HepG2 (cell line): ENCODE measurements around the gene TK1. TPM values are rescaled to one million over a fixed set of nuclear protein-coding genes. Genes with fewer than 3 reads are reported as not detected.

Experiments used
- CCDC6 ChIP-seq: sonication (generic); formaldehyde crosslinking; IDR thresholded peaks from 2 replicates; pipeline ENCODE4 v1.8.1; 2022; ENCODE audit warnings: mild to moderate bottlenecking, missing genetic modification reagents, moderate library complexity
- EEA1 ChIP-seq: sonication (generic); formaldehyde crosslinking; IDR thresholded peaks from 2 replicates; pipeline ENCODE4 v1.5.1; 2020; ENCODE audit warnings: mild to moderate bottlenecking, missing genetic modification reagents, borderline replicate concordance
- ETV5 ChIP-seq: IDR thresholded peaks from 2 replicates; pipeline ENCODE4 v1.6.1; 2018; ENCODE audit warnings: missing biosample characterization, missing genetic modification reagents, inconsistent platforms, borderline replicate concordance
- GATA4 ChIP-seq: sonication (generic); IDR thresholded peaks from 2 replicates; pipeline ENCODE4 v1.6.1; 2016; ENCODE audit warnings: antibody characterized with exemption, low read depth, borderline replicate concordance
- JUND ChIP-seq: sonication (generic); formaldehyde crosslinking; IDR thresholded peaks from 2 replicates; pipeline ENCODE4 v1.8.0; 2022; ENCODE audit warnings: mild to moderate bottlenecking, missing genetic modification reagents
- TRIM22 ChIP-seq: fragments of 450-650 bp; IDR thresholded peaks from 2 replicates; pipeline ENCODE4 v1.6.1; 2017
- U2AF2 ChIP-seq: fragments of 200-400 bp; formaldehyde crosslinking; IDR thresholded peaks from 2 replicates; pipeline ENCODE4 v1.6.1; 2017; ENCODE audit warnings: low read depth, mild to moderate bottlenecking, low read length
- ZNF12 ChIP-seq: sonication (generic); formaldehyde crosslinking; IDR thresholded peaks from 2 replicates; pipeline ENCODE4 v1.5.0; 2020; ENCODE audit warnings: missing genetic modification reagents
- ZNF142 ChIP-seq: sonication (generic); formaldehyde crosslinking; IDR thresholded peaks from 2 replicates; pipeline ENCODE4 v1.4.0; 2020; ENCODE audit warnings: missing genetic modification reagents
- ZNF207 ChIP-seq: fragments of 450-650 bp; IDR thresholded peaks from 2 replicates; pipeline ENCODE4 v1.6.1; 2016; ENCODE audit warnings: antibody characterized with exemption, borderline replicate concordance
- ZNF232 ChIP-seq: sonication (generic); formaldehyde crosslinking; IDR thresholded peaks from 2 replicates; pipeline ENCODE4 v1.4.0; 2020; ENCODE audit warnings: missing genetic modification reagents, borderline replicate concordance
- ZNF382 ChIP-seq: sonication (generic); formaldehyde crosslinking; IDR thresholded peaks from 2 replicates; pipeline ENCODE4 v1.5.0; 2020; ENCODE audit warnings: missing genetic modification reagents, mild to moderate bottlenecking, borderline replicate concordance
- ZNF557 ChIP-seq: sonication (generic); formaldehyde crosslinking; IDR thresholded peaks from 2 replicates; pipeline ENCODE4 v1.4.0; 2020; ENCODE audit warnings: missing genetic modification reagents
- ZNF788 ChIP-seq: sonication (generic); formaldehyde crosslinking; IDR thresholded peaks from 2 replicates; pipeline ENCODE4 v1.5.0; 2020; ENCODE audit warnings: mild to moderate bottlenecking, missing genetic modification reagents, borderline replicate concordance
- ZSCAN29 ChIP-seq: sonication (generic); formaldehyde crosslinking; conservative IDR thresholded peaks from 2 replicates; pipeline ENCODE4 v1.4.0; 2020; ENCODE audit warnings: mild to moderate bottlenecking, missing genetic modification reagents
- polyA plus RNA-seq, 8 experiments: library from polyadenylated mRNA; depleted of rRNA in 3 of 8; stranded (reverse) in 7 of 8; unstranded in 1 of 8; fragments of >200 nt; fragmentation: Illumina TruSeq in 4 of 8; extraction: Trizol in 4 of 8; gene quantifications; 2 replicates each; pipeline versions ENCODE4 v1.2.1 to v1.2.3, GENCODE V29; 2011 to 2016; ENCODE audit warnings: low read depth in 4 of 8, missing spikeins in 1 of 8, mixed read lengths in 1 of 8; ENCODE audit not compliant: insufficient read depth in 1 of 8
- total RNA-seq, 5 experiments: library from RNA; depleted of rRNA; stranded (reverse); fragments of >200 nt; fragmentation: Illumina TruSeq; extraction: Trizol; gene quantifications; 2 replicates each; pipeline ENCODE4 v1.2.3, GENCODE V29; 2016; ENCODE audit warnings: low read depth in 1 of 5
- TF ChIP-seq, protein P1 (sequence below): sonication (generic); formaldehyde crosslinking; IDR thresholded peaks from 2 replicates; pipeline ENCODE4 v1.4.0; 2020; ENCODE audit warnings: low read depth, mild to moderate bottlenecking, missing genetic modification reagents
- TF ChIP-seq, protein P2 (sequence below): sonication (generic); formaldehyde crosslinking; IDR thresholded peaks from 2 replicates; pipeline ENCODE4 v1.4.0; 2020; ENCODE audit warnings: missing genetic modification reagents
- TF ChIP-seq, protein P3 (sequence below): sonication (generic); formaldehyde crosslinking; IDR thresholded peaks from 2 replicates; pipeline ENCODE4 v1.5.1; 2020; ENCODE audit warnings: mild to moderate bottlenecking, moderate library complexity, missing genetic modification reagents

TK1 gene
- total and polyA plus RNA-seq, 2 of the 13 experiments (the other 11 are each of a cell fraction or from before 2014, with no cell fraction given) = 45.0 to 96.0 TPM

- TF ChIP-seq ZNF232 (CRISPR knock-in tag) = no peak
- TF ChIP-seq GATA4 = no peak
- no peak for TF ChIP-seq ZNF207
- TF ChIP-seq, protein P1, sequence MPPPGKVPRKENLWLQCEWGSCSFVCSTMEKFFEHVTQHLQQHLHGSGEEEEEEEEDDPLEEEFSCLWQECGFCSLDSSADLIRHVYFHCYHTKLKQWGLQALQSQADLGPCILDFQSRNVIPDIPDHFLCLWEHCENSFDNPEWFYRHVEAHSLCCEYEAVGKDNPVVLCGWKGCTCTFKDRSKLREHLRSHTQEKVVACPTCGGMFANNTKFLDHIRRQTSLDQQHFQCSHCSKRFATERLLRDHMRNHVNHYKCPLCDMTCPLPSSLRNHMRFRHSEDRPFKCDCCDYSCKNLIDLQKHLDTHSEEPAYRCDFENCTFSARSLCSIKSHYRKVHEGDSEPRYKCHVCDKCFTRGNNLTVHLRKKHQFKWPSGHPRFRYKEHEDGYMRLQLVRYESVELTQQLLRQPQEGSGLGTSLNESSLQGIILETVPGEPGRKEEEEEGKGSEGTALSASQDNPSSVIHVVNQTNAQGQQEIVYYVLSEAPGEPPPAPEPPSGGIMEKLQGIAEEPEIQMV (CRISPR knock-in tag) = no peak
- TF ChIP-seq TRIM22 = no peak
- TF ChIP-seq ZNF12 (CRISPR knock-in tag) = no peak
- no peak for TF ChIP-seq JUND (CRISPR knock-in tag)
- no peak for TF ChIP-seq ZSCAN29 (CRISPR knock-in tag)
- TF ChIP-seq ZNF788 (CRISPR knock-in tag) = no peak
- TF ChIP-seq, protein P2, sequence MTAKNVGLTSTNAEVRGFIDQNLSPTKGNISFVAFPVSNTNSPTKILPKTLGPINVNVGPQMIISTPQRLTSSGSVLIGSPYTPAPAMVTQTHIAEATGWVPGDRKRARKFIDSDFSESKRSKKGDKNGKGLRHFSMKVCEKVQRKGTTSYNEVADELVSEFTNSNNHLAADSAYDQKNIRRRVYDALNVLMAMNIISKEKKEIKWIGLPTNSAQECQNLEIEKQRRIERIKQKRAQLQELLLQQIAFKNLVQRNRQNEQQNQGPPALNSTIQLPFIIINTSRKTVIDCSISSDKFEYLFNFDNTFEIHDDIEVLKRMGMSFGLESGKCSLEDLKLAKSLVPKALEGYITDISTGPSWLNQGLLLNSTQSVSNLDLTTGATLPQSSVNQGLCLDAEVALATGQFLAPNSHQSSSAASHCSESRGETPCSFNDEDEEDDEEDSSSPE (CRISPR knock-in tag) = 0 out of 2 replicates have a peak, but pooled peaks have one; percentile 31
- TF ChIP-seq ZNF142 (CRISPR knock-in tag) = no peak
- TF ChIP-seq CCDC6 (CRISPR knock-in tag) = no peak
- peak; percentile 98 for TF ChIP-seq ETV5
- TF ChIP-seq, protein P3, sequence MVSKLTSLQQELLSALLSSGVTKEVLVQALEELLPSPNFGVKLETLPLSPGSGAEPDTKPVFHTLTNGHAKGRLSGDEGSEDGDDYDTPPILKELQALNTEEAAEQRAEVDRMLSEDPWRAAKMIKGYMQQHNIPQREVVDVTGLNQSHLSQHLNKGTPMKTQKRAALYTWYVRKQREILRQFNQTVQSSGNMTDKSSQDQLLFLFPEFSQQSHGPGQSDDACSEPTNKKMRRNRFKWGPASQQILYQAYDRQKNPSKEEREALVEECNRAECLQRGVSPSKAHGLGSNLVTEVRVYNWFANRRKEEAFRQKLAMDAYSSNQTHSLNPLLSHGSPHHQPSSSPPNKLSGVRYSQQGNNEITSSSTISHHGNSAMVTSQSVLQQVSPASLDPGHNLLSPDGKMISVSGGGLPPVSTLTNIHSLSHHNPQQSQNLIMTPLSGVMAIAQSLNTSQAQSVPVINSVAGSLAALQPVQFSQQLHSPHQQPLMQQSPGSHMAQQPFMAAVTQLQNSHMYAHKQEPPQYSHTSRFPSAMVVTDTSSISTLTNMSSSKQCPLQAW = peak; percentile 89
- no peak for TF ChIP-seq ZNF557 (CRISPR knock-in tag)
- no peak for TF ChIP-seq EEA1 (CRISPR knock-in tag)
- no peak for TF ChIP-seq U2AF2
- no peak for TF ChIP-seq ZNF382 (CRISPR knock-in tag)
Observed at GRCh38 chr17:78130437-78131101, 56.3 kb downstream of the TK1 start, which contains the start of gene TMC8 (continued).
